ENCODE data around the gene SPOCK3. TPM values are rescaled to one million over a fixed set of nuclear protein-coding genes. Genes with fewer than 3 reads are reported as not detected.

The SPOCK3 gene
- polyA plus RNA-seq, 2 of the 4 experiments (the other 2 are of a cell fraction): 0.15 to 0.61 TPM

DNA sequence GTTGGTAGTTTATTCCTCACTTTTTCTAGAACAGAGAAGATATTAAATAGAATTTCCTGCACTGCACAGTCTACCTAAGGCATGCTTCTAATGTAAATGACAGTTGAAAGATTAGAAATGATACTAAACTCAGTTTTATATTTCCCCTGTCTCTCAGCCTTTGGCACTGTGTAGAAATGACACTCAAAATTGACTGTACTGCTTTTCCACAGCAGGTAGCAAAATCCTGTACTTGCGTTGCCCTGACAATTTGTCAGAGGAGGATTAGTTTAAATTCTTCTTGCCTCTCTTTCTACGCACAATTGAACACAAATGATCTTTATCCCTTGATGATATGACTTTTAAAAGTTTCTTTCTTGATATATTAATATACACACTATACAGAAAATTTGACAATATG lies 347.6 kb downstream of the SPOCK3 start:
- no peaks in the 10 kb centered on the region for H3K4me1 ChIP-seq
- TF ChIP-seq EP300 (IDR thresholded peaks at IDR 0.05) (no peak), FOXS1 (CRISPR knock-in tag; IDR thresholded peaks at IDR 0.05) (no peak), HOXB5 (CRISPR knock-in tag; IDR thresholded peaks at IDR 0.05) (no peak), MAFK (IDR thresholded peaks at IDR 0.05; ENCODE audit: partially characterized antibody) (no peak), NFE2L2 (conservative IDR thresholded peaks at IDR 0.05; ENCODE audit: low read length) (no peak), ESRRA (IDR thresholded peaks at IDR 0.05; ENCODE audit: borderline replicate concordance, low read length) (no peak), TP53 (CRISPR knock-in tag; IDR thresholded peaks at IDR 0.05) (no peak), CBX8 (IDR thresholded peaks at IDR 0.05) (no peak), FOSL2 (IDR thresholded peaks at IDR 0.05) (no peak), FOSL2 (CRISPR knock-in tag; IDR thresholded peaks at IDR 0.05) (no peak)
- TF ChIP-seq, protein P1, sequence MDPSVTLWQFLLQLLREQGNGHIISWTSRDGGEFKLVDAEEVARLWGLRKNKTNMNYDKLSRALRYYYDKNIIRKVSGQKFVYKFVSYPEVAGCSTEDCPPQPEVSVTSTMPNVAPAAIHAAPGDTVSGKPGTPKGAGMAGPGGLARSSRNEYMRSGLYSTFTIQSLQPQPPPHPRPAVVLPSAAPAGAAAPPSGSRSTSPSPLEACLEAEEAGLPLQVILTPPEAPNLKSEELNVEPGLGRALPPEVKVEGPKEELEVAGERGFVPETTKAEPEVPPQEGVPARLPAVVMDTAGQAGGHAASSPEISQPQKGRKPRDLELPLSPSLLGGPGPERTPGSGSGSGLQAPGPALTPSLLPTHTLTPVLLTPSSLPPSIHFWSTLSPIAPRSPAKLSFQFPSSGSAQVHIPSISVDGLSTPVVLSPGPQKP (IDR thresholded peaks at IDR 0.05; ENCODE audit: low read depth, low read length): no peak
- POLR2A ChIA-PET: no interaction called here
- WGBS (ENCODE audit: missing lambda C conversion rate): 40% methylated on average over 2 of the region's 2 CpGs
- no peak overlapping the region for H3K27ac ChIP-seq
- no peaks in the 10 kb centered on the region for H3K9me3 ChIP-seq
- no peak for FAIRE-seq
- no peak overlapping the region for H3K4me2 ChIP-seq
- ATAC-seq: no peak
- no peak overlapping the region for H3K4me3 ChIP-seq
- CTCF ChIA-PET: no interaction called here
- no peak for DNase-seq (ENCODE audit: low read depth in 1 of 2, low spot score in 1 of 2)

- CTCF ChIA-PET: no interaction called here
- H3K4me3 ChIP-seq: no peak overlapping the region
- WGBS (ENCODE audit: missing lambda C conversion rate): 27% methylated on average over 2 of the region's 2 CpGs
- POLR2A ChIA-PET: no interaction called here
- no peak overlapping the region for H3K4me2 ChIP-seq
- no peak for ATAC-seq
- no peak for DNase-seq (ENCODE audit: low read depth in 1 of 2, low spot score in 1 of 2)
- no peaks in the 10 kb centered on the region for H3K4me1 ChIP-seq
- FAIRE-seq: no peak
- no peaks in the 10 kb centered on the region for H3K9me3 ChIP-seq
- H3K27ac ChIP-seq: no peak overlapping the region
- TF ChIP-seq, protein P2, sequence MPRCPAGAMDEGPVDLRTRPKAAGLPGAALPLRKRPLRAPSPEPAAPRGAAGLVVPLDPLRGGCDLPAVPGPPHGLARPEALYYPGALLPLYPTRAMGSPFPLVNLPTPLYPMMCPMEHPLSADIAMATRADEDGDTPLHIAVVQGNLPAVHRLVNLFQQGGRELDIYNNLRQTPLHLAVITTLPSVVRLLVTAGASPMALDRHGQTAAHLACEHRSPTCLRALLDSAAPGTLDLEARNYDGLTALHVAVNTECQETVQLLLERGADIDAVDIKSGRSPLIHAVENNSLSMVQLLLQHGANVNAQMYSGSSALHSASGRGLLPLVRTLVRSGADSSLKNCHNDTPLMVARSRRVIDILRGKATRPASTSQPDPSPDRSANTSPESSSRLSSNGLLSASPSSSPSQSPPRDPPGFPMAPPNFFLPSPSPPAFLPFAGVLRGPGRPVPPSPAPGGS (IDR thresholded peaks at IDR 0.05): no peak
- no peak for TF ChIP-seq REST (IDR thresholded peaks at IDR 0.05)
- no peak for TF ChIP-seq ZNF302 (CRISPR knock-in tag; IDR thresholded peaks at IDR 0.05)
- TF ChIP-seq HEYL (CRISPR knock-in tag; IDR thresholded peaks at IDR 0.05): no peak
- TF ChIP-seq, protein P1 (IDR thresholded peaks at IDR 0.05; ENCODE audit: low read depth, low read length): no peak
- TF ChIP-seq SMC3 (IDR thresholded peaks at IDR 0.05): no peak
- TF ChIP-seq FOSL2 (IDR thresholded peaks at IDR 0.05): no peak
- no peak for TF ChIP-seq FOSL2 (CRISPR knock-in tag; IDR thresholded peaks at IDR 0.05)
- TF ChIP-seq EHMT2 (IDR thresholded peaks at IDR 0.05; ENCODE audit: low read depth): no peak
- no peak for TF ChIP-seq HMGXB4 (CRISPR knock-in tag; IDR thresholded peaks at IDR 0.05; ENCODE audit: borderline replicate concordance)
- TF ChIP-seq HDAC2 (IDR thresholded peaks at IDR 0.05): no peak
- TF ChIP-seq HOXA7 (CRISPR knock-in tag; IDR thresholded peaks at IDR 0.05): no peak
- no peak for TF ChIP-seq NPAS2 (CRISPR knock-in tag; IDR thresholded peaks at IDR 0.05; ENCODE audit: borderline replicate concordance)
- TF ChIP-seq EP300 (IDR thresholded peaks at IDR 0.05): no peak
- no peak for TF ChIP-seq E2F6 (IDR thresholded peaks at IDR 0.05; ENCODE audit: borderline replicate concordance, low read depth)
- no peak for TF ChIP-seq ZFP36 (IDR thresholded peaks at IDR 0.05; ENCODE audit: borderline replicate concordance, partially characterized antibody)
Measured at GRCh38 chr4:166882221-166882620, 352.1 kb downstream of the SPOCK3 start.
